ENCODE results near the gene GPATCH4. TPM values are rescaled to one million over a fixed set of nuclear protein-coding genes. Genes with fewer than 3 reads are reported as not detected.
"Not testable (repeated sequence)": the region's sequence is repeated elsewhere in the genome, so short reads cannot be mapped to it uniquely, and the experiment has no call there.

The GPATCH4 gene
- polyA plus RNA-seq, 4 donors = 8.9 to 31.0 (median 16.8) TPM

DNA sequence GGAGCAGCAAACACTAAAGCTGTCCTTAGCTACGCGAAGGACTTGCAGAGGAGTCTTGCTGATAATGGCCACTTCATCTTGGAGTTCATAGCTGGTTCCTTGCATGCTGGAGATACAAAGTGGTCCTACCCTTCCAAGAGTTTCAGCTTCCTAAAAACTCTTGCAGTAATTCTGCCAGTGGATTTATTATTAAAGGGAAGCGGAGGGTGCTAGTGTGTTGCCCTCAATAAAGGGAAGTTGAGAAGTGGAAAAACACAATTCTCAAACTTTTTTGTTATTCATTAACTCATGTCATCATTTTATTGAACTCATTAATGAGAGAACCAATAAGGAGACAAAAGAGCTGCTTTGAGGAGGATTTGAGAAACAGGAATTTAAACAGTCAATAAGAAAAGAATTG lies 11.4 kb upstream of the GPATCH4 start:
- 12 to 35% (median 31%) methylated on average over 3 of the region's 3 CpGs for WGBS, 3 donors
- Histone ChIP-seq H3K4me3 (ENCODE audit: low read depth in 1 of 3, low read length in 3 of 3) (no peak overlapping the region), H3K27me3 (ENCODE audit: control insufficient read depth in 3 of 3, insufficient read depth in 3 of 3, low read length in 3 of 3) (peaks cover 0 to 5% (median 0%) of the 10 kb centered on the region in 3 donors), H3K36me3 (ENCODE audit: control insufficient read depth in 3 of 3, insufficient read depth in 2 of 3, low read depth in 1 of 3, low read length in 3 of 3) (no peaks in the 10 kb centered on the region), H3K4me1 (ENCODE audit: control insufficient read depth in 3 of 3, insufficient read depth in 2 of 3, low read depth in 1 of 3, low read length in 2 of 3) (peaks cover 0 to 22% (median 2%) of the 10 kb centered on the region in 3 donors), H3K9me3 (ENCODE audit: control insufficient read depth in 2 of 2, insufficient read depth in 1 of 2, low read depth in 1 of 2, low read length in 1 of 2) (no peaks in the 10 kb centered on the region), H3K27ac (ENCODE audit: low read depth in 1 of 3, low read length in 2 of 3) (peak overlapping the region; percentile 21 to 74 (median 46))
- FAIRE-seq = no peak
- DNase-seq = peak; percentile 48 to 67

DNA sequence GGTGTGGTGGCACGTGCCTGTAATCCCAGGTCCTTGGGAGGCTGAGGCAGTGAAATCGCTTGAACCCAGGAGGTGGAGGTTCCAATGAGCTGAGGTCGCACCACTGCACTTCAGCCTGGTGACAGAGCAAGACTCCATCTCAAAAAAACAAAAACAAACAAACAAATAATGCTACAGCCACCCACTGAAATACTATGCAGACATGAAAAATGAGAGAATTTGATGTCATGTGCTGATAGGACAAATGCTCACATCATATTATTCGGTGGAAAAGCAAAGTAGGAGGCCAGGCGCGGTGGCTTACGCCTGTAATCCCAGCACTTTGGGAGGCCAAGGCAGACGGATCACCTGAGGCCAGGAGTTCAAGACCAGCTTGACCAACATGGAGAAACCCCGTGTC lies 8.8 kb upstream of the GPATCH4 start:
- not testable (repeated sequence) for H3K36me3 ChIP-seq (ENCODE audit: control insufficient read depth in 3 of 3, insufficient read depth in 2 of 3, low read depth in 1 of 3, low read length in 3 of 3); FAIRE-seq; H3K4me3 ChIP-seq (ENCODE audit: low read depth in 1 of 3, low read length in 3 of 3); H3K9me3 ChIP-seq (ENCODE audit: control insufficient read depth in 2 of 2, insufficient read depth in 1 of 2, low read depth in 1 of 2, low read length in 1 of 2); H3K27ac ChIP-seq (ENCODE audit: low read depth in 1 of 3, low read length in 2 of 3); DNase-seq; H3K27me3 ChIP-seq (ENCODE audit: control insufficient read depth in 3 of 3, insufficient read depth in 3 of 3, low read length in 3 of 3)
- peaks cover 0 to 13% (median 2%) of the 10 kb centered on the region in 3 donors for H3K4me1 ChIP-seq (ENCODE audit: control insufficient read depth in 3 of 3, insufficient read depth in 2 of 3, low read depth in 1 of 3, low read length in 2 of 3)
- 84 to 92% (median 90%) methylated on average over 9 of the region's 9 CpGs for WGBS, 3 donors

DNA sequence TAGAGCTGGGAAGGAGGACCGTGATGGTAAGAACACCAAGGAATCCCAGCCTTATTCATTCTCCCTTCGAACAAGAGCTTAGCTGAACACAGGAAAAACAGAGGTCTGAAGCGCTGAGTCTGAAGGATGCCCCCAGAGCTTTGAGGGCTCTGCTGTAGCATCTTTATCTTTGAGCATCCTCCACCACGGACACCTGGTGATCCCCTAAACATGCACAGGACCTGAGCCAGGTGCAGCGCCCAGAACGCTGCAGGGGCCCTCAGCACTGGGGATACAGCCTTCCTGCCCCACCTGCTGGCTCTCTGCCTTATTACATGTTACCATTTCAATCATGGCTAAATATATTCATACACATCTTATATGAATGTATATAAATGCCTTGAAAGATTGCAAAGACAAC lies 7.7 kb upstream of the GPATCH4 start:
- 27 to 37% (median 30%) methylated on average over 6 of the region's 6 CpGs for WGBS, 3 donors
- DNase-seq (peak; percentile 58 to 65), FAIRE-seq (no peak)
- peaks cover 0 to 2% (median 0%) of the 10 kb centered on the region in 3 donors for H3K27me3 ChIP-seq (ENCODE audit: control insufficient read depth in 3 of 3, insufficient read depth in 3 of 3, low read length in 3 of 3)
- H3K9me3 ChIP-seq (ENCODE audit: control insufficient read depth in 2 of 2, insufficient read depth in 1 of 2, low read depth in 1 of 2, low read length in 1 of 2) = no peaks in the 10 kb centered on the region
- H3K36me3 ChIP-seq (ENCODE audit: control insufficient read depth in 3 of 3, insufficient read depth in 2 of 3, low read depth in 1 of 3, low read length in 3 of 3) = no peaks in the 10 kb centered on the region
- no peak overlapping the region for H3K4me3 ChIP-seq (ENCODE audit: low read depth in 1 of 3, low read length in 3 of 3)
- peaks cover 0 to 13% (median 2%) of the 10 kb centered on the region in 3 donors for H3K4me1 ChIP-seq (ENCODE audit: control insufficient read depth in 3 of 3, insufficient read depth in 2 of 3, low read depth in 1 of 3, low read length in 2 of 3)
- H3K27ac ChIP-seq (ENCODE audit: low read depth in 1 of 3, low read length in 2 of 3) = no peak overlapping the region

DNA sequence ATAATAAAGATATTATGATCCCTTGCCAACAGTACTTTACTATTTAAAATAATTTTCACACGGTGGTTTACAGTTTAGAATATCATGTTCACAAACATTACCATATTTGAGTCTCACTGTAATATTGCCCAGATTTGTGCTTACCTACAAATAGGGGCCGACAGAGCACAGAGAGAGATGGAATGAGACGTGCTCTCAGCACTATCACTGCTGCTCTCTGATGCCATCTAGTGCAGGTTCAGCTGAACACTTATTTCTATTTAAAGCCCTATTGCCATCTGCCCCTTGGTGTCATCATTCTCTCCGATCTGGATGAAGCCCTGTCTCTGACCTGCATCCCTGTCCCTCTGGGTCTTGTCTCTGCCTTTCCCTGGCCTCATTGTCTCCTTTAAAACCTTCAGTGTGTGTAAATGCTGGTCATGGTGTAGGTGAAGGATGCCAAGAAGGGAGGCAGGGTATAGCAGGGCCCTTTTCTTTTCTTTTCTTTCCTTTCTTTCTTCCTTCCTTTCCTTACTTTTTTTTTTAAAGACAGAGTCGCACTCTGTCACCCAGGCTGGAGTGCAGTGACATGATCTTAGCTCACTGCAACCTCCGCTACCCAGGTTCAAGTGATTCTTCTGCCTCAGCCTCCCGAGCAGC lies 6.9 kb upstream of the GPATCH4 start:
- Histone ChIP-seq H3K36me3 (ENCODE audit: control insufficient read depth in 3 of 3, insufficient read depth in 2 of 3, low read depth in 1 of 3, low read length in 3 of 3) (no peaks in the 10 kb centered on the region), H3K9me3 (ENCODE audit: control insufficient read depth in 2 of 2, insufficient read depth in 1 of 2, low read depth in 1 of 2, low read length in 1 of 2) (no peaks in the 10 kb centered on the region), H3K4me1 (ENCODE audit: control insufficient read depth in 3 of 3, insufficient read depth in 2 of 3, low read depth in 1 of 3, low read length in 2 of 3) (peaks cover 0 to 13% (median 2%) of the 10 kb centered on the region in 3 donors), H3K27me3 (ENCODE audit: control insufficient read depth in 3 of 3, insufficient read depth in 3 of 3, low read length in 3 of 3) (peaks cover 0 to 2% (median 0%) of the 10 kb centered on the region in 3 donors), H3K4me3 (ENCODE audit: low read depth in 1 of 3, low read length in 3 of 3) (no peak overlapping the region), H3K27ac (ENCODE audit: low read depth in 1 of 3, low read length in 2 of 3) (no peak overlapping the region)
- no peak for FAIRE-seq
- DNase-seq = peak; percentile 70 to 79
- WGBS, 3 donors = 27 to 31% (median 30%) methylated on average over 7 of the region's 7 CpGs

DNA sequence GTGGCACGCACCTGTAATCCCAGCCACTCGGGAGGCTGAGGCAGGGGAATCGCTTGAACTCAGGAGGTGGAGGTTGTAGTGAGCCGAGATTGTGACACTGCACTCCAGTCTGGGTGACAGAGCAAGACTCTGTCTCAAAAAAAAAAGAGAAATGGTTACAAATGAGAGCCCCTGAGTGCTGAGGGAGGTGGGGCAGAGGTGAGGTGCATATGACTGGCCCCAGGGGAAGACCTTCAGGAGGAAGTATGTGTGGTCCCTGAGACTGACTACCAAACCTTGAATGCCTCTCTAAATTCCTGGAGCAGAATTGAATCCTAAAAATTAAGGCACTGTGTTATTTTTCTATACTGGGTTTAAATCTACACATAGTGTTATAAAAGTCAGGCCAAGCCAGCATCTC lies 6.1 kb upstream of the GPATCH4 start:
- WGBS, 3 donors = 80 to 91% (median 86%) methylated on average over 4 of the region's 4 CpGs
- not testable (repeated sequence) for DNase-seq; H3K36me3 ChIP-seq (ENCODE audit: control insufficient read depth in 3 of 3, insufficient read depth in 2 of 3, low read depth in 1 of 3, low read length in 3 of 3); H3K4me3 ChIP-seq (ENCODE audit: low read depth in 1 of 3, low read length in 3 of 3); H3K27me3 ChIP-seq (ENCODE audit: control insufficient read depth in 3 of 3, insufficient read depth in 3 of 3, low read length in 3 of 3); H3K4me1 ChIP-seq (ENCODE audit: control insufficient read depth in 3 of 3, insufficient read depth in 2 of 3, low read depth in 1 of 3, low read length in 2 of 3); H3K27ac ChIP-seq (ENCODE audit: low read depth in 1 of 3, low read length in 2 of 3); FAIRE-seq; H3K9me3 ChIP-seq (ENCODE audit: control insufficient read depth in 2 of 2, insufficient read depth in 1 of 2, low read depth in 1 of 2, low read length in 1 of 2)

DNA sequence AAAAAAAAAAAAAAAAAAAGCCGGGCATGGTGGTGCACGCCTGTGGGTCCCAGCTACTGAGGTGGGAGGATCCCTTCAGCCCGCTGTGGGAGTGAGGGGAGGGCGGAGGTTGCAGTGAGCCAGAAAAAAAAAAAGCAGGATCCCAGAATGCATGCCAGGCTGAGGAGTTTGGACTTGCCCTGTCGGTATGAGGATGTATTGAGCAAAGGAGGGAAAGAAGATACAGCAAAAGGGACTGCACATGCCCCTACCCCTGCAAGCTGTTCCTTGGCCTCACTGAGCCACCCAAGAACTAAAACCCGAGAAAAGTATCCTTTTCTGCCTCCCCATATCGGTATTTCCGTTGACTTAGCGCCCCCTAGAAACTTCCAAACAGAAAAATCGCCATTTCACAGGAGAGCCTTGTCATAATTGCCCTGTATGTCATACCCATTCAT lies 1.3 kb upstream of the GPATCH4 start:
- DNase-seq (no peak), FAIRE-seq (no peak)
- H3K27me3 ChIP-seq (ENCODE audit: control insufficient read depth in 3 of 3, insufficient read depth in 3 of 3, low read length in 3 of 3) = no peaks in the 10 kb centered on the region
- no peak overlapping the region for H3K4me3 ChIP-seq (ENCODE audit: low read depth in 1 of 3, low read length in 3 of 3)
- peaks cover 0 to 14% (median 9%) of the 10 kb centered on the region in 3 donors for H3K36me3 ChIP-seq (ENCODE audit: control insufficient read depth in 3 of 3, insufficient read depth in 2 of 3, low read depth in 1 of 3, low read length in 3 of 3)
- H3K9me3 ChIP-seq (ENCODE audit: control insufficient read depth in 2 of 2, insufficient read depth in 1 of 2, low read depth in 1 of 2, low read length in 1 of 2) = no peaks in the 10 kb centered on the region
- peaks cover 0 to 15% (median 2%) of the 10 kb centered on the region in 3 donors for H3K4me1 ChIP-seq (ENCODE audit: control insufficient read depth in 3 of 3, insufficient read depth in 2 of 3, low read depth in 1 of 3, low read length in 2 of 3)
- WGBS, 3 donors = 28 to 44% (median 38%) methylated on average over 10 of the region's 10 CpGs
- H3K27ac ChIP-seq (ENCODE audit: low read depth in 1 of 3, low read length in 2 of 3) = no peak overlapping the region

DNA sequence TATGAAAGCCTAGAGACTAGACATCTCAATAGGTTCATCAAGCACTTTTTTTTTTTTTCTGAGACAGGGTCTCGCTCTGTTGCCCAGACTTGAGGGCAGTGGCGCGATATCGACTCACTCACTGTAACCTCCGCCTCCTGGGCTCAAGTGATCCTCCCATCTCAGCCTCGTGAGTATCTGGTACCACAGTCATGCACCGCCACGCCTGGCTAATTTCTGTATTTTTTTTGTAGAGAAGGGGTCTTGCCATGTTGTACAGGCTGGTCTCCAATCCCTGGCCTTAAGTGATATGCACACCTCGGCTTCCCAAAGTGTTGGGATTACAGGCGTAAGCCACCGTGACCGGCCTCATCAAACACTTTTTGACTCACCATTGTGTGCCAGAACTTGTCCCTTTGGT lies 613 bp upstream of the GPATCH4 start:
- peaks cover 0 to 15% (median 2%) of the 10 kb centered on the region in 3 donors for H3K4me1 ChIP-seq (ENCODE audit: control insufficient read depth in 3 of 3, insufficient read depth in 2 of 3, low read depth in 1 of 3, low read length in 2 of 3)
- H3K27me3 ChIP-seq (ENCODE audit: control insufficient read depth in 3 of 3, insufficient read depth in 3 of 3, low read length in 3 of 3) = no peaks in the 10 kb centered on the region
- no peak for FAIRE-seq
- H3K9me3 ChIP-seq (ENCODE audit: control insufficient read depth in 2 of 2, insufficient read depth in 1 of 2, low read depth in 1 of 2, low read length in 1 of 2) = no peaks in the 10 kb centered on the region
- H3K36me3 ChIP-seq (ENCODE audit: control insufficient read depth in 3 of 3, insufficient read depth in 2 of 3, low read depth in 1 of 3, low read length in 3 of 3) = peaks cover 0 to 19% (median 11%) of the 10 kb centered on the region in 3 donors
- peak overlapping the region; percentile 69 to 74 (median 73) for H3K4me3 ChIP-seq (ENCODE audit: low read depth in 1 of 3, low read length in 3 of 3)
- H3K27ac ChIP-seq (ENCODE audit: low read depth in 1 of 3, low read length in 2 of 3) = peak overlapping the region; percentile 25 to 90 (median 76)
- WGBS, 3 donors = 62 to 69% (median 68%) methylated on average over 12 of the region's 12 CpGs
- no peak for DNase-seq

DNA sequence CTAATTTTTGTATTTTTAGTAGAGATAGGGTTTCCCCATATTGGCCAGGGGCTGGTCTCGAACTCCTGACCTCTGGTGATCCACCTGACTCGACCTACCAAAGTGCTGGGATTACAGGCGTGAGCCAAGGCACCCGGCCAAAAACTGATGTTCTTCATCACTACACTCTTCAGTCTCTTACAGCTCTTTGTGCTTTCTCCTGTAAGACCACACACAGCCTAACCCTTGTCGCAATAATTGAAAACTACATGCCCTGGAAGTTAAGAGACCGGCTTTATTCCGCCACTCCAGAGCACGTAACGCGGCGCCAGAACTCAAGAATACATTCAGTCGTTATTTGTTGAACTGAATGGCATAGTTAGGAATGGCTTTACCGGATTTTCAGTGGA lies 552 bp downstream of the GPATCH4 start:
- Histone ChIP-seq H3K9me3 (ENCODE audit: control insufficient read depth in 2 of 2, insufficient read depth in 1 of 2, low read depth in 1 of 2, low read length in 1 of 2) (no peaks in the 10 kb centered on the region), H3K27me3 (ENCODE audit: control insufficient read depth in 3 of 3, insufficient read depth in 3 of 3, low read length in 3 of 3) (no peaks in the 10 kb centered on the region), H3K36me3 (ENCODE audit: control insufficient read depth in 3 of 3, insufficient read depth in 2 of 3, low read depth in 1 of 3, low read length in 3 of 3) (peaks cover 0 to 27% (median 11%) of the 10 kb centered on the region in 3 donors), H3K4me1 (ENCODE audit: control insufficient read depth in 3 of 3, insufficient read depth in 2 of 3, low read depth in 1 of 3, low read length in 2 of 3) (peaks cover 0 to 15% (median 2%) of the 10 kb centered on the region in 3 donors), H3K4me3 (ENCODE audit: low read depth in 1 of 3, low read length in 3 of 3) (peak overlapping the region; percentile 69 to 74 (median 73)), H3K27ac (ENCODE audit: low read depth in 1 of 3, low read length in 2 of 3) (peak overlapping the region in 2 of 3 donors; percentile 76 to 90)
- peak in 1 of 2 donors; percentile 38 for DNase-seq
- 1 to 2% (median 2%) methylated on average over 13 of the region's 13 CpGs for WGBS, 3 donors
- FAIRE-seq = no peak

All from small intestine (tissue), 7 donors.